OCI-LY3 (cell line): Measurements from ENCODE around the gene LHPP.

Experiments used
- H2AFZ ChIP-seq: fragments of 200-600, 300-600 bp; shearing (Covaris generic); 2 replicates; pipeline ENCODE4 v1.6.0; 2014; ENCODE audit warnings: antibody characterized with exemption, low read depth, low read length
- H3K27ac ChIP-seq: fragments of 200-600, 300-600 bp; sonication (generic); 2 replicates; pipeline ENCODE4 v1.5.1; 2014; ENCODE audit warnings: mild to moderate bottlenecking, low read length, moderate library complexity, mixed read lengths
- H3K27me3 ChIP-seq: fragments of 200-600, 300-600 bp; sonication (generic); 2 replicates; pipeline ENCODE4 v1.6.1; 2014; ENCODE audit warnings: low read depth, low read length, mixed read lengths
- H3K36me3 ChIP-seq: fragments of 200-600, 300-600 bp; sonication (generic); replicated peaks from 2 replicates; pipeline ENCODE3; 2014; ENCODE audit warnings: low read depth, low read length, mixed read lengths
- H3K4me1 ChIP-seq: fragments of 300-600, 200-600 bp; sonication (generic); 2 replicates; pipeline ENCODE4 v1.6.1; 2014; ENCODE audit warnings: low read length, mixed read lengths
- H3K4me2 ChIP-seq: fragments of 200-600, 300-600 bp; sonication (generic); 2 replicates; pipeline ENCODE4 v1.6.1; 2014; ENCODE audit warnings: low read length, mixed read lengths
- H3K4me3 ChIP-seq: fragments of 300-600, 200-600 bp; sonication (generic); 2 replicates; pipeline ENCODE4 v1.5.1; 2014; ENCODE audit warnings: antibody characterized with exemption, mild to moderate bottlenecking, low read length, moderate library complexity
- H3K79me2 ChIP-seq: fragments of 300-600, 200-600 bp; shearing (Covaris generic); 2 replicates; pipeline ENCODE4 v1.6.1; 2014; ENCODE audit warnings: mild to moderate bottlenecking, low read length, mixed read lengths
- H3K9ac ChIP-seq: fragments of 300-600, 200-600 bp; shearing (Covaris generic); 2 replicates; pipeline ENCODE4 v1.6.0; 2014; ENCODE audit warnings: mild to moderate bottlenecking, low read length, moderate library complexity
- H3K9me3 ChIP-seq: fragments of 200-600, 300-600 bp; shearing (Covaris generic); 2 replicates; pipeline ENCODE4 v1.6.1; 2014; ENCODE audit warnings: low read length, mixed read lengths; ENCODE audit not compliant: insufficient read depth
- H4K20me1 ChIP-seq: fragments of 200-600, 300-600 bp; sonication (generic); 2 replicates; pipeline ENCODE4 v1.6.1; 2016; ENCODE audit warnings: low read length, mixed read lengths; ENCODE audit not compliant: insufficient read depth
- CTCF ChIP-seq: fragments of 200-600, 300-600 bp; sonication (generic); IDR thresholded peaks from 2 replicates; pipeline ENCODE4 v1.5.1; 2014; ENCODE audit warnings: antibody characterized with exemption, low read length, low read depth
- EZH2phosphoT487 ChIP-seq: fragments of 200-600 bp; shearing (Covaris generic); IDR thresholded peaks from 2 replicates; pipeline ENCODE4 v1.6.1; 2018; ENCODE audit warnings: antibody characterized with exemption, mixed run types, low read depth

LHPP gene

GRCh38 chr10:124449170-124450011, 12.2 kb upstream of the LHPP start:
- H4K20me1 ChIP-seq, result no peaks in the 10 kb centered on the region
- no peaks in the 10 kb centered on the region for H3K4me1 ChIP-seq
- no peak for TF ChIP-seq CTCF
- TF ChIP-seq EZH2phosphoT487, result no peak
- no peaks in the 10 kb centered on the region for H3K9me3 ChIP-seq
- H3K4me2 ChIP-seq, result no peak overlapping the region
- peaks cover 20% of the 10 kb centered on the region for H3K27me3 ChIP-seq
- no peak overlapping the region for H2AFZ ChIP-seq
- no peak overlapping the region for H3K27ac ChIP-seq
- H3K79me2 ChIP-seq, result no peaks in the 10 kb centered on the region
- no peak overlapping the region for H3K4me3 ChIP-seq
- no peaks in the 10 kb centered on the region for H3K36me3 ChIP-seq
- no peak overlapping the region for H3K9ac ChIP-seq

- no peaks in the 10 kb centered on the region for H4K20me1 ChIP-seq
- H3K4me1 ChIP-seq, result no peaks in the 10 kb centered on the region
- TF ChIP-seq EZH2phosphoT487 (no peak), CTCF (no peak)
- peaks cover 18% of the 10 kb centered on the region for H3K27me3 ChIP-seq
- H3K9ac ChIP-seq, result no peak within 1 kb of the TSS
- no peak within 1 kb of the TSS for H3K27ac ChIP-seq
- H2AFZ ChIP-seq, result no peak within 1 kb of the TSS
- no peak within 1 kb of the TSS for H3K4me2 ChIP-seq
- no peak within 1 kb of the TSS for H3K4me3 ChIP-seq
- H3K79me2 ChIP-seq, result no peaks in the 10 kb centered on the region
- no peaks in the 10 kb centered on the region for H3K9me3 ChIP-seq
- no peaks in the 10 kb centered on the region for H3K36me3 ChIP-seq
These were observed 11.4 kb upstream of the LHPP start, which contains the start of gene NKX1-2 for GRCh38 chr10:124450012-124450782. Gene NKX1-2, minus strand, starts transcription at chr10:124450035. Its CDS starts 92 bp downstream, at chr10:124449943.

GRCh38 chr10:124450783-124451057, 10.9 kb upstream of the LHPP start:
- Histone ChIP-seq H3K4me3 (no peak overlapping the region), H3K4me1 (no peaks in the 10 kb centered on the region), H3K36me3 (no peaks in the 10 kb centered on the region), H4K20me1 (no peaks in the 10 kb centered on the region), H3K9me3 (no peaks in the 10 kb centered on the region), H3K27ac (no peak overlapping the region), H2AFZ (no peak overlapping the region), H3K9ac (no peak overlapping the region), H3K4me2 (no peak overlapping the region), H3K27me3 (peaks cover 18% of the 10 kb centered on the region), H3K79me2 (no peaks in the 10 kb centered on the region)
- TF ChIP-seq EZH2phosphoT487 (no peak), CTCF (no peak)

- no peaks in the 10 kb centered on the region for H3K9me3 ChIP-seq
- no peak overlapping the region for H2AFZ ChIP-seq
- no peaks in the 10 kb centered on the region for H3K4me1 ChIP-seq
- H3K79me2 ChIP-seq, result no peaks in the 10 kb centered on the region
- no peak overlapping the region for H3K4me2 ChIP-seq
- no peaks in the 10 kb centered on the region for H4K20me1 ChIP-seq
- H3K9ac ChIP-seq, result no peak overlapping the region
- H3K27ac ChIP-seq, result no peak overlapping the region
- no peak overlapping the region for H3K4me3 ChIP-seq
- no peak for TF ChIP-seq CTCF
- no peaks in the 10 kb centered on the region for H3K36me3 ChIP-seq
- peaks cover 21% of the 10 kb centered on the region for H3K27me3 ChIP-seq
These were observed 10.3 kb upstream of the LHPP start for GRCh38 chr10:124451276-124451675.
